GM21515 (cell line): Measurements from ENCODE around the gene PTDSS2.
"Not testable (repeated sequence)": the region's sequence is repeated elsewhere in the genome, so short reads cannot be mapped to it uniquely, and the experiment has no call there.

Source experiments
- ATAC-seq: cut with Tn5 transposase; IDR thresholded peaks from one replicate; pipeline ENCODE4 v1.9.1; 2021; ENCODE audit not compliant: unreplicated experiment

Gene PTDSS2

DNA sequence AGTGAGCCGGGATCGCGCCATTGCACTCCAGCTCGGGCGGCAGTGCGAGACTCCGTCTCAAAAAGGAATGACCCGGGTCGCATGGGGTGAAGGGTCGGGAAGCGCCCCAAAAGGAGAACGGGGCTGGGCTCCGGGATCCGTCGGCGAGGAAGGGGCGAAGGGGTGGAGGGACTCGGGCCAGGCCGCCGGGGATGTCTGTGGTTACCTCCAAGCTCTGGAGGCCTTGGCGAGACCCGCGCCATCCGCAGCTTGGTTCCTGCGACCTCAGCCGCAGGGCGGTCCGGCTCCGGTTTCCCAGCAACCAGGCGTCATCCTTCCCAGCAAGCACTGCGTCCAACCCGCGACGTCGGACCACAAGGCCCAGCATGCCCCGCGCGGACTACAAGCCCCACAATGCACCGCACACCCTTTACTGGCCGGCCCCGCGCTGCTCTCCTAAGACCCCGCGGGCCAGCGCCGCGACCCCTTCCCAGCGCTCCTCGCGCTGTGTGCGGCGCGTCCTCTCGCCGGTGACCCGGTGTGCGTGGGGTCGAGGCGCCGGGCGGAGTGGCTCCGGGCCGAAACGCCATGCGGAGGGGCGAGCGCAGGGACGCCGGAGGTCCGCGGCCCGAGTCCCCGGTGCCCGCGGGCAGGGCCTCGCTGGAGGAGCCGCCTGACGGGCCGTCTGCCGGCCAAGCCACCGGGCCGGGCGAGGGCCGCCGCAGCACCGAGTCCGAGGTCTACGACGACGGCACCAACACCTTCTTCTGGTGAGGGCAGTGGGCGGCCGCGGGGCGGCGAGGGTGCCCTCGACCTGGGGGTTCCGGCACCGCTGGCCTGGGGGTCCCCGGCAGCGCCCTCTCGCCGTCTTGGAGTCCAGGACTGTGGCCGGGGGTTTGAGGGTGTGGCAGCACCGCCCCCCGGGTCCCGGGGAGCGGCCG lies at the start of gene PTDSS2:
PTDSS2 (plus strand) TSS at position 391 of the 920 bp plus-strand sequence; CDS start at position 568, 177 bp downstream.
- peak; percentile 76 for ATAC-seq

DNA sequence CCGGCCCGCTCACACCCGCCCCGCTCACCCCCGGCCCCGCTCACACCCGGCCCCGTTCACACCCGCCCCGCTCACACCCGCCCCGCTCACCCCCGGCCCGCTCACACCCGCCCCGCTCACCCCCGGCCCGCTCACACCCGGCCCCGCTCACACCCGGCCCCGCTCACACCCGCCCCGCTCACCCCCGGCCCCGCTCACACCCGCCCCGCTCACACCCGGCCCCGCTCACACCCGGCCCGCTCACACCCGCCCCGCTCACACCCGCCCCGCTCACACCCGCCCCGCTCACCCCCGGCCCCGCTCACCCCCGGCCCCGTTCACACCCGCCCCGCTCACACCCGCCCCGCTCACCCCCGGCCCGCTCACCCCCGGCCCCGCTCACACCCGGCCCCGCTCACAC lies 48.9 kb upstream of the PTDSS2 start:
- ATAC-seq: not testable (repeated sequence)

DNA sequence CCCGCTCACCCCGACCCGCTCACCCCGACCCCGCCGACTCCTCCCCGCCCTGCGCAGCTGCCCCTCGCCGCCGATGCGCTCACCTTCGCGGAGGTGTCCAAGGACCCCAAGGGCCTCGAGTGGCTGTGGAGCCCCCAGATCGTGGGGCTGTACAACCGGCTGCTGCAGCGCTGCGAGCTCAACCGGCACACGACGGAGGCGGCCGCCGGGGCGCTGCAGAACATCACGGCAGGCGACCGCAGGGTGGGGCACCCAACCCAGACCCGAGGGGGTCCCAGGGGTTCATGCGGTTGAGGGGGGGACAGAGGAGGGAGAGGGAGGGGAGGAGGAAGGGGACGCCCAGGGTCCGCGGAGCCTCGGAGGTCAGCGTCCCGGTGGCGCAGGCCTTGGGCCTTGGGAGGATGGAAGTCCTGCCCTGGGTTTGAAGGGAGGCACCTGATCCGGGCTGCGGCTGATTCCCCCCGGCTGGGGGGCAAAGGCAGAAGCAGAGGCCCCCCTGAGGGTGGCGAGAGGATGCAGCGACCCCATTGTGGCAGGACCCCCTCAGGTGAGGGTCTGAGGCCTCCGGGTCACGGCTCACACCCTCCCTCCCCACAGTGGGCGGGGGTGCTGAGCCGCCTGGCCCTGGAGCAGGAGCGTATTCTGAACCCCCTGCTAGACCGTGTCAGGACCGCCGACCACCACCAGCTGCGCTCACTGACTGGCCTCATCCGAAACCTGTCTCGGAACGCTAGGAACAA lies 46.9 kb upstream of the PTDSS2 start:
- no peak for ATAC-seq

DNA sequence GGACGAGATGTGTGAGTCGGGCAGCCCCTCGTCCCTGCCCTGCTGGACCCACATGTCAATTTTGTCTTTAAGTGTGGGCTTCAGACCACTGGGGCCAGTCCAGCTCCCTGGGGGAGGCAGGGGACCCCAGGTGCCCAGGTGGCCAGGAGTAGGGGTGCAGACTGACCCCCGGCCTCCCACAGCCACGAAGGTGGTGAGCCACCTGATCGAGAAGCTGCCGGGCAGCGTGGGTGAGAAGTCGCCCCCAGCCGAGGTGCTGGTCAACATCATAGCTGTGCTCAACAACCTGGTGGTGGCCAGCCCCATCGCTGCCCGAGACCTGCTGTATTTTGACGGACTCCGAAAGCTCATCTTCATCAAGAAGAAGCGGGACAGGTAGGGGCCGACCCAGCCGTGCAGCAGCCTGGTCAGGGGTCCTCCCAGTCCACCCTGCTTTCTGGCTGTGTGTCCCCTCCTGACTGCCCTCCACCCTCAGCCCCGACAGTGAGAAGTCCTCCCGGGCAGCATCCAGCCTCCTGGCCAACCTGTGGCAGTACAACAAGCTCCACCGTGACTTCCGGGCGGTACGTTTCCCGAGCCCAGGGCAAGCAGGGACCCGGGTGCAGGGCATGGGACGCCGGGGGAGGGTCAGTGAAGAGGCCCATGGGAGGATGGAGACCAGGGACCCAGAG lies 46.2 kb upstream of the PTDSS2 start:
- no peak for ATAC-seq

DNA sequence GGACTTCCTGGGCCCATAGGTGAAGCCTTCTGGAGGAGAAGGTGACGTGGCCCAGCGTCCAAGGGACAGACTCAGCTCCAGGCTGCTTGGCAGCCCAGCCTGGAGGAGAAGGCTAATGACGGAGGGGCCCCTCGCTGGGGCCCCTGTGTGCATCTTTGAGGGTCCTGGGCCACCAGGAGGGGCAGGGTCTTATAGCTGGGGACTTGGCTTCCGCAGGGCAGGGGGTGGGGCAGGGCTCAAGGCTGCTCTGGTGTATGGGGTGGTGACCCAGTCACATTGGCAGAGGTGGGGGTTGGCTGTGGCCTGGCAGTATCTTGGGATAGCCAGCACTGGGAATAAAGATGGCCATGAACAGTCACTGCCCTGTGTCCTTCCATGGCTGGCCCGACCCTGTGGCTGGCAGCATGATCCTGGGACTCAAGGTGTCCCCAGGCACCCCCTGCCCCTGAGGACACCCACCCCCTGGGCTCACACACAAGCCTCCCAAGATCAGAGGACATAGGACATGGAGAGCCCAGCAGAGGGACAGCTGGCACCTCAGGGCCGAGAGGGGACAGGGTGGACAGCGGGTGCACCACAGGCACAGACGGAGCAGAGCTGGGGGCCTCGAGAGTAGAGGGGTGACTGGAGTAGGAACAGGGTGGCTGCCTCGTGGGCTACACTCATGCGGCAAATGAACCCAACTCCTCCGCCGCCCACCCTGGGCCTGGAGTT lies 45.4 kb upstream of the PTDSS2 start:
- ATAC-seq: no peak

DNA sequence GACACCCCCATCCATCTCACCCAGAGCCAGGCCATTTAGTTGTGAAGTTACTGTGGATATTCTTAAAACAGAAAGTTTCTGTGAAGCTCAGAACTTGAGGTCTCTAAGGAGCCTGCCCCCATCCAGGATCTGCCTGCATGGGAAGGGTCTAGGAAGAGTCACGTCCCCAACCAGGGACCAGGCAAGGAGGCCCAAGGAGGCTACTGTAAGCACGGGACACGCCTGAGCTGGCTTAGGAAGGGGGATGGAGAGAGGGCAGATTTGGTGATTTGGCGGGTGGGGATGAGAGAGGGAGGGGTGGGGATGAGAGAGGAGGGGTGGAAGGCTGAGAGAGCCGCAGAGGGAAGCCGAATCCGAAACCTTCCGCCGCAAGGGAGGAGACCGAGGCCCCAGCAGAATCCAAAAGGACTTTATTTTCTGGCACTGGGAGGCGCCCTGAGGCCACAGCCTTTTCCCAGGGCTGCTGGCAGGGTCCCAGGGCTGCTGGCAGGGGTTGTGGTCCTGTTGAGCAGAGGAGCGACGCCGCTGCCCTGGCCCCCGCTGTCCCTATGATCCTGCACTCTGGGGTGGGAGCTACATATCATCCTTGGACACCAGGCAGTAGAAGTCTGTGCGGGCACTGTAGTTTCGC lies 44.6 kb upstream of the PTDSS2 start:
- ATAC-seq: no peak

DNA sequence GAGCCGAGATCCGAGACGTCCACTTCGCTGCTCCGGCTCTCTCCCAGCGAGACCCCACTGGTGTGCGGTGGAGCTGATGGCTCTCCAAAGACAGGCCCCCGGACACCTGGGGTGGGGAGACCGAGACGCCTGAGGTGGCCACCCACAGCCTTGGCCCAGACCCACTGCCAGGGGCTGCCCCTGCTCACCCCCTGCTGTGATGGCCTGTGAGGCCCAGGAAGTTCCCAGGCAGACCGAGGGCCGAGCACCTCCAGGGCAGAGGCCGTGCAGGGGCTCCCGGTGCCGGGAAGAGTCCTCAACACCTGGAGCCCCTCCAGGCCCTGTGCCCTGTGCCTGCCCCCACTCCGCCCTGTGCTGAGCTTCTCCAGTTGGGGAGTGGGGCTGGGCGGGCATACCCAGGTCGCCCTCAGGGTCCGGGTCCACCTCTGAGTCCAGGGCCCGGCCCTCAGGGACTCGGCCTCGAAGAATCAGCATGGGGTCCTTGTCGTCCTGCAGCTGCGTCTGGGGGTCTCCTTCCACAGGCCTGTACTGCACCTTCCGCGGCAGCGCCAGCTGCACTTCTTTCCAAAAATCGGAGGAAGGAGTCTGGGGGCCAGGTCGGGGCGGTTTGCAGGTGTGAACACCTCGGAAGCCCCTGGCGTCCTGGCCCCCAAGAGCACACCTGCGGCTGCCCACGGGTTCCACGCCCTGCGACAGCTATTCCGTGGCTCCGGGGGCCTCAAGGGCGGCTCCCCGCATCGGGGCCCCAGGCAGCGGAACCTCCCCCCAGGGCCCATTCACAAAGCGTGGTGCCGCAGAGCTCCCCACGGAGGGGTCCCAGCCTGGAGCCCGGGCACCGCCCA lies 43.9 kb upstream of the PTDSS2 start:
- no peak for ATAC-seq

DNA sequence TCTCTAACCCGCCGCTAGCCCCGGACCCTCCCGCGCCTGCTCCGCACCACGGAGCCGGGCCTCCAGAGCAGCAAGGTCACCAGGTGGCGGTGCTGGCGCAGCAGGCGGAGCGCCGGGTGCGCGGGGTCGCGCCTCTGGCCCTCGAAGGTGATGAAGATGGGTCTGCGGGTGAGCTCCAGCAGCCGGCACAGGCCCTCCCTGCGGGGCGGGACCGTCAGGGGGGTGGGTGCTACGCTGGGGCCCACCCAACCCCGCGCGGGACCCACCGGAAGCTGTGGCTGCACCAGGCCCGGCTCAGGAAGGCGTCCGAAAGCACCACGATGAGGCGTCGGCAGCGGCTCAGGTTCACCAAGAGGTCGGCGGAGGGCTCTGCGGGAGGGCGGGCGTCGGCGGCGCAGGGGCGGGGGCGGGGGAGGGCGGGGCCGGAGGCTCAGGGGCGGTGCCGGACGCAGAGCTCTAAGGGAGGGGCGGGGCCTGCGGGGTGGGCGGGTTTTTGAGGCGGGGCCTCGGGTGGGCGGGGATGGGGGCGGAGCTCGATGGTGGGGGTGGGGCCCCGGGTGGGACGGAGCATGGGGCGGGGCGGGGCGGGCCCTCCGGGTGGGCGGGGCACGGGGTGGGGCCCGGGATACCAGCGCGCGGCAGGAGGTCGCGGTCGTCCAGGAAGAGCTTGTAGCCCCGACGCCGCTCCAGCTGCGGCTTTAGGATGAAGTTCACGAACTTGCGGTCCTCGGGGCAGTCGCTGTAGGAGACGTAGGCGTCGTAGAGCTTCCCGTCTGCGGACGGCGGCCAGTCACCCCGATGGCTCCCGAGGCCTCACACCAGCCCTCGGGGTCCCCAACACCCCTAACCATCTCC lies 43.1 kb upstream of the PTDSS2 start:
- ATAC-seq: peak; percentile 62

DNA sequence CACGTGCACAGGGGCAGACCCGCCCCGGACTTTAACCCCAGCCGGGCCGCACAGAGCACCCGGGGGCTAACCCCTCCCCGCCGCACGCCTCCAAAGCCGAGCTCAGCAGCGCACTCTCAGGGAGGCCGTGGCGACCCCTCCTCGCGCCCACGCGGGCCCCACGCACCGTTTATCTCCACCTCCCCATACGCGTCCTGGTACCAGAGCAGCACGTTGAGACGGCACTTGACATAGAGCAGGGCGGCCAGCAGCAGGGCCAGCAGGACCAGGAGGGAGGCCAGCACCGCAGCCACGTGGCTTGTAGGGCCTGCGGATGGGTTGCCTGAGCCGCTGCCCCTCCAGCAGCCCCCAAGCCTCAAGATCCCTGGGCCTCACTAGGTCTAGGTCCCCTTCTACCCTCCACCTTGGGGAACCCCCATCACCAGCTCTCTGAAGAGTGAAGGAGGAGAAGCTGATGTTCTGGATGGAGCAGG lies 42.4 kb upstream of the PTDSS2 start:
- no peak for ATAC-seq

DNA sequence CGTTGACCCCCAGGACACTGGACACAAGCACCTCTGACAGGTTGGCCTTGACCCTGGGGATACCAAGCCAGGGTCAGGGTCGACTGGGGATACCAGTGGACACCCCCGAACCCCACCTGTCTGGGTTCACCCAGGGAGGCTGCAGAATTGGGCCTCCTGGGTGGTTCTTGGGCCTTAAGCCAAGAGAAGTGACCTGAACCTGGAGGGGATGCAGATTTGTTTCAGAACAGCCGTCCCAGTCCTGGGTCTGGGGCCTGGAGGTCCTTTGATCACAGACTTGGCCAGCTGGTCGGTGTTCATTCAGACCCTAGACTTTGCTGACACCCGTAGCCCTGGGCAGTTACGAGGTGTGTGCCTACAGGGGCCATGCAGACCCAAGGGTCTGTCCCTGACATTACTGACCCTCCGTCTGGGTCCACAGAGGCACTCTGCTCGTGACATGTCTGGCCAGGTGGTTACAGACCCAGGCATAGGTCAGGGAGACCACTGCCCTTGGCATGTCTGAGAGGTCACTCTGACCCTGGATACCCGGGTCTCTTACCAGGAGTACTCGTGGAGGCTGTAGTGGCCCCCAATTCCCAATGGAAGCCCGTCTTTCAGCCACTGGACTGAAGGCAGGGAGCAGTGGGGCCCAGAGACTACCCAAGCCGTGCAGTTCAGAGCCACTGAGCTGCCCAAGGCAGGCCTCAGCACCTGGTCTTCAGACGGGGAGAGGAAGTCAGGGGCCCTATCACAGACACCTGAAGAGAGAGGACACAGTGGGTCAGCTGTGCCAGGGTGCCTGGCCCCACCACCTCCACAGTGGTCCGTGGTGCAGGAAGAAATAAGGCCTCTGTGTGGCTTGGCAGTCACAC lies 41.7 kb upstream of the PTDSS2 start:
- no peak for ATAC-seq

DNA sequence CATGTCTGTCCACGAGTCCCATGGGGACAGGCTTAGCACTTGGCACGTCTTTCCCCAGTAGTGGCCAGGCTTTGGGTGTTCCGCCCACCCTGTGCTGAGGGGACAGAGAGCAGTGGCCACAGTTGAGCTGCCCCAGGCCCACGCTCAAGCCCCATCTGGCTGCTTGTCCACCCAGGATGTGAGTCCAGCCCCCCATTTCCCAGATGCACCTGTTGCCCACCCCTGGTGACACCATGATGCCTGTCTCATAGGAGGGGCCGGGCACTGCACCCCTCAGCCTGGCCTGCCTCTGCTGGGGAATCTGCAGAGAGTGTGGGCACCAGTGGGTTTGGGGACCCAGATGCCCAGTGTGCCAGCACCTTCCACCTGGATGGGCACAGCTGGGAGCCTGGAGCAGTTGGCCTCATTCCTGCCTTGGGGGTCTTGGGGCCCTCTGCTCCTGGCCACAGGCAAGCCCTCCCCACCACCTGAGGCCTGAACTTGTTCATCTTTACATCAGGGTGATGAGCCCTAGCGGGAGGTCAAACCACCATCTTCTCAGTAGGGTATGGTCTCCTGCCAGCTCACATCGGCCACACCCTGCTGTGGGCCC lies 41.0 kb upstream of the PTDSS2 start:
- ATAC-seq: no peak

DNA sequence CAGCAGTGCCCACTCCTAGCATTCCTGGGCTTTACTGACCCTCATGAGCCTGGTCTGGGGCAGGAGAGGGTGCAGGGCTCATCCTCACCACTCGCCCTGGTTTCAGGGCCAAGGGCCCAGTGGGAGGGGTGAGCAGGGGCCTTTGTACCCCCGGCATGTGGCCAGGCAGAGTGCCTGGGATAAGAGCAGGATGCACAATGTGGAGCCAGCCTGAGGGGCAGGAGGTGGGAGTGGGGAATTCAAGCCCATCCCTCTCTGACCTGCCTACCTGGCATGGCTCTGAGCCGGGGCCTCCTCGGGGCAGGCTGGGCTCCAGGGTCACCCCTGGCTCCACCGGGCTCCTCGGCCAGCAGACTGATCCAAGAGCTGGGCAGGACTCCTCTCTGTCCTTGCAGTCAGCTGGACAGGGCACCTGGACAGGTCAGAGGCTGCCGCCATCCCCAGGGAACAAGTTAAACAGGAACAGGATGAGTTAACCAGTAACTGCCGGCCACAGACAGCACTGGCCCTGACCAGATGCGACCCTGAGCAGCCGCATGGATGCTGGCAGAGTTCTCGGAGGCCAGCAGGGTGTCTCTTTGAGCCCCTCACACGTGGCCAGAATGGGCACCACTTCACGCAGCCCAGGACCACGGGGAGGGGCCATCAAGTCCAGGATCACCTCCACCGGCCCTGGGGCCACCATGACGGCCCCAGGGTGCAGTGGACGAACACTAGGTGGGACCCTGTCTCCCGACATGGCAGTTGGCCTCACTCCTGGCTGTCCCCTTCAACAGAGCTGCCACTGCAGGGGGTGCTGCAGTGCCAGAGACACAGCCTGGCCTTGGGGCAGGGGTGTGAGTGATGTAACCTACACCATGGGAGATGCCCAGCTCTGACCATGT lies 40.2 kb upstream of the PTDSS2 start:
- ATAC-seq: no peak

DNA sequence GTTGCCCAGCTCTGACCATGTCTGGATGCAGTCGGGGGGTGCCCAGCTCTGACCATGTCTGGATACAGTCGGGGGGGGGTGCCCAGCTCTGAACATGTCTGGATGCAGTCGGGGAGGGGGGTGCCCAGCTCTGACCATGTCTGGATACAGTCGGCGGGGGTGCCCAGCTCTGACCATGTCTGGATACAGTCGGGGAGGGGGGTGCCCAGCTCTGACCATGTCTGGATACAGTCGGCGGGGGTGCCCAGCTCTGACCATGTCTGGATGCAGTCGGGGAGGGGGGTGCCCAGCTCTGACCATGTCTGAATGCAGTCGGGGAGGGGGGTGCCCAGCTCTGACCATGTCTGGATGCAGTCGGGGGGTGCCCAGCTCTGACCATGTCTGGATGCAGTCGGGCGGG lies 39.4 kb upstream of the PTDSS2 start:
- ATAC-seq: not testable (repeated sequence)

DNA sequence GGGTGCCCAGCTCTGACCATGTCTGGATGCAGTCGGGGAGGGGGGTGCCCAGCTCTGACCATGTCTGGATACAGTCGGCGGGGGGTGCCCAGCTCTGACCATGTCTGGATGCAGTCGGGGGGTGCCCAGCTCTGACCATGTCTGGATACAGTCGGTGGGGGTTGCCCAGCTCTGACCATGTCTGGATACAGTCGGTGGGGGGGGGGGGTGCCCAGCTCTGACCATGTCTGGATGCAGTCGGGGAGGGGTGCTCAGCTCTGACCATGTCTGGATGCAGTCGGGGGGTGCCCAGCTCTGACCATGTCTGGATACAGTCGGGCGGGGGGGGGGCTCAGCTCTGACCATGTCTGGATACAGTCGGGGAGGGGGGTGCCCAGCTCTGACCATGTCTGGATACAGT lies 38.6 kb upstream of the PTDSS2 start:
- not testable (repeated sequence) for ATAC-seq

DNA sequence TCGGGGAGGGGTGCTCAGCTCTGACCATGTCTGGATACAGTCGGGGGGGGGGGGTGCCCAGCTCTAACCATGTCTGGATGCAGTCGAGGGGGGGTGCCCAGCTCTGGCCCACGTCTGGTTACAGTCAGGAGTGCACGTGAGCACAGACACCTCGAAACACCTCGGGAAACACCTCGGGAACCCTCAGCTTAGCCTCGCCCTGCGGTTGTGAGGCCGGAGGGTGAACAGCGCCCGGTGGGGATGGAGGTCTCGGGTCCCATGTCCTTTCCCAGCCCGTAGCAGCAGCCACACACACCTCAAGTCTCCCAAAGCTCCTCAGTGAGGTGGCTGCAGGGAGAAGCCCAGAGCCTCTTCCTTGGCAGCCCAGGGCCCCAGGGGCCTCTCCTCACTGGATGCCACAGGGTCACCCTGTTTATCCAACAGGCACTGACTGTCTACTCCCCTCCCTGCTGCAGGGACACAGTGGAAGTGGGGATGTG lies 37.4 kb upstream of the PTDSS2 start:
- ATAC-seq: no peak
